MM.1S (cell line): ENCODE measurements around the gene ADD1.

Experiments
- CTCF ChIP-seq: fragments of 300-600 bp; sonication (generic); IDR thresholded peaks from 2 replicates; pipeline ENCODE4 v1.5.1; 2016; ENCODE audit warnings: antibody characterized with exemption, low read length, mixed read lengths
- EZH2phosphoT487 ChIP-seq: fragments of 300-600 bp; sonication (generic); IDR thresholded peaks from 2 replicates; pipeline ENCODE4 v1.6.1; 2018; ENCODE audit warnings: antibody characterized with exemption, low read length

- TF ChIP-seq EZH2phosphoT487 (no peak), CTCF (no peak)
Observed at GRCh38 chr4:2804973-2805501, 38.6 kb upstream of the ADD1 start.
